HG02938 (cell line): ENCODE data around the gene CDKN2B.
A peak's percentile ranks its signal among the peaks of the same experiment; 100 is the strongest.
"Not testable (repeated sequence)": the region's sequence is repeated elsewhere in the genome, so short reads cannot be mapped to it uniquely, and the experiment has no call there.

Experiments used
- ATAC-seq: cut with Tn5 transposase; IDR thresholded peaks from one replicate; pipeline ENCODE4 v1.9.1; 2021; ENCODE audit warnings: mild to moderate bottlenecking, moderate library complexity; ENCODE audit not compliant: unreplicated experiment

Gene CDKN2B

DNA sequence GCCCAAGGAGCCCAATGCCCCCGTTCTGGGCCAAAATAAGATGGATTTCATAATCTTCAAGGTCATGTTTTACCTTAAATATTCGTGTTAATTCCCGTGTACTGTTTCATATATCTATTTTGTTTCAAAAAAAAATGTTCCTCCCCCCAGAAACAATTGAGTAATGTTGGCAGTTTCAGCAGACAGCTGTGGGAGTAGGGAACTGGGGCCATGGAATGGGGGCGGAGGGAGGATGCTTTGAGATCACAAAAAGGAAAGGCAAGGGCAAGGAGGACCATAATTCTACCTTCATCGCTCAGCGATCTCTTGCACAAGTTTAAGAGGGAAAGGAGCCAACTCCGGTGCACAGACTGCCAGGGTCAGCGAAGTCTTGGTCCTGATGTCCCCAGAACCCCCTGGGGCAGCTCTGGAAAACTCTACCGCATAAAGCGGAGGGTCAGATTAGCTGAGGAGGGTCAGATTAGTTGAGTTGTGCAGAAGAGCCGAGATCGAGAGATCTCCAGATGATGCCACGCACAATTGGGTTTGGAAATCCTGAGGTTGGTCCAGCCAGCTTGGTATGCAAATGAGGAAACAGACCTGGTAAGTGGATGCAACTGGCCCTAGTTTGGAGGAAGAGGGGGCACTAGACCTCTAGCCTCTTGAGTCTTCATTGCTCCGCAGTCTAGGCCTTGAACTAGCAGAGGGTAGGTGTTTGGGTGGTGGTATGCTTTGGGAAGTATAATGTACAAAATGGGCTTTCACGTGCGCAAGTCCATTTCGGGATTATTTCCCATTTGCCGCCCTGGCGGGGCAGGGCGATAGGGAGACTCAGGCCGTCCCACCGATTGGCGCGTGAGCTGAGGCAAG, 38.9 kb downstream of the CDKN2B start:
- ATAC-seq: no peak

DNA sequence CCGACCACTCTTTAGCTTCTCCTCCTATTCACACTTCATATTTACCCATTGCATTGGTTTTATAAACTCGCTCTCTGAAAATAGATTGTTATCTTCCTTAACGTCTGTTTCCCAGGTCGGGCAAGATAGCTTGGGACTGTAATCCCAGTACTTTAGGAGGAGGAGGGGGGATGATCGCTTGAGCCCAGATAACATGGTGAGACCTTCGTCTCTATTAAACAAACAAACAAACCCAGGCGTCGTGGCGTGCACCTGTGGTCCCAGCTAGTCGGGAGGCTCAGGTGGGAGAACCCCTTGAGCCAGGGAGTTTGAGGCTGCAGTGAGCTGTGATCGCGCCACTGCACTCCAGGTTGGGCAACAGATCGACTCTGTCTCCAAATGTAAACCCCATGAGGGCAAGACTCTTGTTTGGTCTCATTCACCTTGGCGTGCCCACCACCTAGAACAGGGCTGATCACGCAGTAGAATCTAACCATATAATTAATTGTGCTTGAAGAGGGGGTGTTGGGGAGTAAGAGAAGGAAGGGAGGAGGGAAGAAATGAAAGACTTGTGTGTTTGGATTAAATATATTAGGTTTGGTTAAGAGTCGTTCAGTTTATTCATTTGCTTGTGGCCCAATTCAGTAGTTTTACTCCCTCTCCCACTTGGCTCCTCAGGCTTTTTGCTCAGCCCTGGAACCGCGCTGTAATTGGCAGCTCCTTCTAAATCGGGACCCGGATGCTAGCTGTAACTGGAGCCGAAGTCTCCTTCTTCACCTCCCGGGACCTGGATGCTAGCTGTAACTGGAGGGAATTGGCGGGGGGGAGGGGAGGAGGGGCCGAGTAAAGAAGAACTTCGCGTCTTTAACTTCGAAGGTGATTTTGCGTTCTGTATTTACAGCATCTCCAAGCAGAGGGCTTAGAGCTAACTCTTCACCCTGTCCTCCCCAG, 39.8 kb downstream of the CDKN2B start:
- no peak for ATAC-seq

DNA sequence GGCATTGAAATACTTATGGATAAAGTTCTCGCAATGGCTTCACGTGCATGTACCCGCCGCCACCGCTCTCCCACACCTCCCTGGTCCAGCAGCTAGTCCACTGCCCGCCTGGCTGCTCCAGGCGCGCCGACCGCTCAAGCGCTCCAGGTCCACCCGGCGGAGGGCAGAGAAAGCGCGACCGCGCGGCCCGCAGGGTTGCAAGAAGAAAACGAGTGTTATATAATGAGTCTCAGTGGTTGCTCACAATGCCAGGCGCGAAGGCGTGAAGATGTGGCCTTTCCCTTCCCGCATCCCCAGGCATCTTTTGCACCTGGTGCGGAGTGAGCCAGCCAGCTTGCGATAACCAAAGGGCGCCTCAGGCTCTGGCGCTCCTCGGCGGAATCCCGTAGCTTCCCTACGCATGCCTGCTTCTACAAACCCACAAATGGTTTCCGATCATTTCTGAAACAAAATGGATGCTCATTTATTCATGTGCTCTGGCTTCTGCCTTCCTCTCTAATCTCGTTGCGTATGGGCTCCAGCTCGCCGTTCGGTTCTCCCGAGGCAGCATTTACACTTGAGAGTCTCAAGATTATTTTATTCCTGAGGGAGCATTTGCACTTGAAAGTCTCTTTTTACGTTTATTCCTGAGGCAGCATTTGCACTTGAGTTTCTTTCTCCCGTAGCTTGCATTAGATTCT, 40.6 kb downstream of the CDKN2B start:
- ATAC-seq: no peak

DNA sequence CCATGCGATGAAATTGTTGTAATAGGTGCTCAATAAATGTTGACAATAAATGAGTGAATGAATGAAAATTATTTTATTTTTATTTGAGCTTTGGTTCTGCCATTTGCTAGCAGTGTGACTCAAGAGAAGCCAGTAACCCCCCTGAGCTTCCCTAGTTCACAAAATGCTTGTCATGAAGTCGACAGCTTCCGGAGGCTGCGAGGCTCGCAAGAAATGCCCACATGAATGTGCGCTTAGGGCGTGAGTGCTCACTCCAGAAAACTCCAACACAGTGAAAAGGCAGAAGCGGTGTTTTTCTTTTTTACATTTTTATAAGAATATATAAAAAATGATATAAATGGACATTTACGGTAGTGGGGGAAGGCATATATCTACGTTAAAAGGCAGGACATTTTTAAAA, 41.4 kb downstream of the CDKN2B start:
- no peak for ATAC-seq

DNA sequence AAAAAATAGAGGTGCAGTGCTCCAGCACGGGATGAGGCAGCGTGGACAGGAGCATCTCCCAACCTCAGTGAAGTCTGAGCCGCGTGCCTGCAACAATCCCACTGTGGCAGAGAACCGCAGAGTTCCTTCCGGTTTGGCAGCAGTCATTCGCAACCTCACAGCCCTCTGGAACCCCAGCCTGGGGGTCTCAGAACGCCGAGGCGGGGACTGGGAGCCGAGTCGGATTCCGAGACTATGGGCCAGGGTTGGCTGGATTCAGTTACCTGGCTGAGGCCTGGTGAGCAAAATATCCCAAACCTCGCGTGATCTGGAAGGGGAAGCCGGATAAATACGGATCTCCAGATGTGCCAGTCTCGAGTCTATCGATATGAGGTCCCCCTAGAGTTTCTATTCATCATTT, 41.9 kb downstream of the CDKN2B start:
- no peak for ATAC-seq

DNA sequence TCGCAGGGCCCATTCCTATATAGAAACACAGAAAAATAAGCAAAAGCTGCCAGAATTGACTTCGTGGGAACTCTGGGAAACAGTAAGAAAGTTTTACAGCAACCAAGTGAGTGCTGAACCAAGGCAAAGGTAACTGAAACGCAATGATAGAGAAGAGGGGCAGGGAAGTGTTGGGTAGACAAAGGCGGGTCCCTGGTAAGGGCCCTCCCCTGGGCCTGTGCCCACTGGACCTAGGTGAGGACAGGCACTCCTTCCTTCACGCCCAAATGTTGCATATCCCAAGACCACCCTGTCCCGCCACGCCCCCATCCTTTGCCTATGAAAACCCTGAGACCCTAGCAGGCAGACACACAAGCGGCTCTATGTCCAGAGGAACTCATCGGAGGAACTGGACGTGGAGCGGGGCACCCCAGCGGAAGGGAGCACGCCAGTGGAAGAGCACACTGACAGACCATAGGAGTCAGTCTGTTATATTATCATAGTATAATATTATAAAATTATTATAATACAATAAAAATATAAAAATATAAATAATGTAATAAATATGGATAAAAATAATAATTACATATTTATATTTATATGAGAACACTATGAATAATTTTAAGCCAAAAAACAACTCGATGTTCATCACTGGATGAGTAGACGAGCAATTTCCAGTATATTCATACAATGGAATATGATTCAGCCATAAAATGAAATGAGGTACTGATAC, 42.8 kb downstream of the CDKN2B start:
- ATAC-seq: no peak

DNA sequence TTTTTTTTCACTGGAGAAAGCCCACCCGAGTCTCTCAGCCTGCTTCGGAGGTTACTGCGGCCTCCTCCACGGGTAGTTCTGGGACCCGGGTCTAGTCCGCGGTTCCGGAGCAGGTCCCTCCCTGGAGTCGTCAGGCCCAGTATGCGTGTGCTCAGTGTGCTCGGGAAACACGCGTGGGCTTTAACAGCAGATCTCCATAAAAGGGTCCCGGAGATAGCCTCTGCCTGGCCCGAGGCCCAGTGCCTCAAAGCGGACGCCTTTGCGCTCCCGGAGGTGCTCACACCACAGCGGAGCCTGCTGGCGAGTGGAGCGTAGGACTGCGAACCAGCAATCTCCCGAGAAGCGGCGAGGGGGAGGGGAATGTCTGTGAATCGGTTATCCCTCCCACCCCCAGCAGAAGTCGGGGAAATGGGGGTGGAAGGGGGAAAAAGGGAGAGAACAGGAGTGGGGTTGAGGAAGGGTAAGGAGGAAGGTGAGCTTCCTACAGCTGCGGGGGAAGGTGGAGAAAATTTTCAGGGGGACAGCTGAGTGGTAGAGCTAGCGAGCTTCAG, 43.6 kb downstream of the CDKN2B start:
- ATAC-seq: peak; percentile 71

DNA sequence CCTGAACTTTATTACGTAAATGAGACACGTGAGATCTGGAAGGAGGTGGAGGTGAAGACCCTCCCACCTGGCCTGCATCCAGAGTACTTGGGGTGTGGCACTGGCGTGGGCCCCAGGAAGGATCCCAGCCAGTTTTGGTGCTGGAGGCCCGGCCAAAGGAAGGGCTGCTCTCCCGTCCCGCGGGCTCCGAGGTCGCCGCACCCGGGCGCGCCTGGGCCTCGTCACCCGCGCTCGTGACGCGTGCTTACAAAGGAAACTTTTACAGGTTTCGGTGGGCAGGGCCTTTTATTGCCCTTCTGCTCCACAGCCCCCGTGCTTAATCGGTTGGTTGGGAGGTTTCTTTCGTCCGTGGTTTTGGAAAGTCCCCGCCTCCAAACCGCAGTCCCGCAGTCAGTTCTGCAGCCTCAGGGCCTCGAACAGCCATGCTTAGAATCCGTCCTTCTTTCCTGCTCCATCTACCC, 44.1 kb downstream of the CDKN2B start:
- peak; percentile 65 for ATAC-seq

DNA sequence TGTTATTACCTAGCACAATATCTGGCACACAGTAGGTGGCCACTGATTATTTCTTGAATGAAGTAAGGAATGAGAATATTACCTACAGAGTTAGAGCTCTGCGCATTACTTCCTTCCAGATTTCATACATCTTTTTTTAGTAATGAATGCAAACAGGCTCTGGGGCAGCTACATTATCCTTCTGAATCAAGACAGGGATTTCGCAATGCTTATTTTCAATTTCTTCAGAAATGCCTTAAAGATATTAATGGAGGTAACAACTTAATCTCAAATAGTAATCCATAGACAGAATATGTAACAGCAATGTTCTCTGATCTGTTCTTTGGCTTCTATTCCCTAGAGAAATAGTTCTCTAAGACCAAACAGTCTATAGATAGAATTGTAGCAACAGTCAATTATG, 47.5 kb downstream of the CDKN2B start:
- no peak for ATAC-seq

DNA sequence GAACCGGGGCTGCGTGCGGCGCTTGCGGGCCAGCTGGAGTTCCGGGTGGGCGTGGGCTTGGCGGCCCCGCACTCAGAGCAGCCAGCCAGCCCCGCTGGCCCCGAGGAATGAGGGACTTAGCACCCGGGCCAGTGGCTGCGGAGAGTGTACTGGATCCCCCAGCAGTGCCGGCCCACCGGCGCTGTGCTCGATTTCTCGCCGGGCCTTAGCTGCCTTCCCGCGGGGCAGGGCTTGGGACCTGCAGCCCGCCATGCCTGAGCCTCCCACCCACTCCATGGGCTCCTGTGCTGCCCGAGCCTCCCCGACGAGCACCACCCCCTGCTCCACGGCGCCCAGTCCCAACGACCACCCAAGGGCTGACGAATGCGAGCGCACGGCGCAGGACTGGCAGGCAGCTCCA, 49.8 kb downstream of the CDKN2B start:
- ATAC-seq: not testable (repeated sequence)

DNA sequence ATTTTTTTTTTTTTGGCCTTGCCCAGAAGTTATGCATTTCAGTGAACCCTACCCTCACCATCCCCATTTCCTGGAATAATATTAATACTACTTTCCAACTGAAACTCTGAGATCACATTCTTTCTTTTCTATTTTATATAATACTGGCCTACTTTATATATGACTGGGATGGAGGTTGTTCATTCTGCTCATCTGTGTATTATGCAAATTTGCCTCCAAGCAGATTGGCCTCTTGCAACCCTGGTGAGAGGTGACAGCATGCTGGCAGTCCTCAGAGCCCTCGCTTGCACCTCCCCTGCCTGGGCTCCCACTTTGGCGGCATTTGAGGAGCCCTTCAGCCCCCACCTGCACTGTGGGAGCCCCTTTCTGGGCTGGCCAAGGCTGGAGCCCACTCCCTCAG, 50.3 kb downstream of the CDKN2B start:
- ATAC-seq: no peak
